GM21528 (cell line): ENCODE data around the gene FBN2.
"Not testable (repeated sequence)": the region's sequence is repeated elsewhere in the genome, so short reads cannot be mapped to it uniquely, and the experiment has no call there.

Source experiments
- ATAC-seq: cut with Tn5 transposase; IDR thresholded peaks from one replicate; pipeline ENCODE4 v1.9.1; 2021; ENCODE audit warnings: mild to moderate bottlenecking, moderate library complexity; ENCODE audit not compliant: unreplicated experiment, low FRiP score

The FBN2 gene

DNA sequence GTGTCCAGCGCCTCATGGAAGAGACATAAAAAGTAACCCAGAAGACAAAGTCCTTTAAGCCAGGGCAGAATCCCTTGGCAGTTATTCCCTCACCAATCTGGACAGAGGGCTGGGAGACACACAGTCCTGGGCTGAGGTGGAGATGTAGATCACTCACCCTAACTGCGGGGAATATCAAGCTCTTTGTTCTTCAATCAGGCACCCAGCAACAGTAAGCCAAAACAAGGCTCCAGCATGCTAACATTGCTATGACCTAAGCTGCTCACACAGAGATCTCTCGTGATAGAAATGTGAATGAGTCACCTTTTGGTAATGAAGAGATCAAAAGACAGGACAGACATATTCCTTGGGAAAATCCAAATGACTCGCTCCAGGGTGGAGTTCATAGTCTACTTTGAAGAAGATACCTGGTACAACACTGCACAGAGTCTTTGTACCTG lies 101.3 kb downstream of the FBN2 start:
- ATAC-seq, result no peak

- ATAC-seq, result no peak
These were observed 102.2 kb downstream of the FBN2 start for GRCh38 chr5:128435861-128436260.

DNA sequence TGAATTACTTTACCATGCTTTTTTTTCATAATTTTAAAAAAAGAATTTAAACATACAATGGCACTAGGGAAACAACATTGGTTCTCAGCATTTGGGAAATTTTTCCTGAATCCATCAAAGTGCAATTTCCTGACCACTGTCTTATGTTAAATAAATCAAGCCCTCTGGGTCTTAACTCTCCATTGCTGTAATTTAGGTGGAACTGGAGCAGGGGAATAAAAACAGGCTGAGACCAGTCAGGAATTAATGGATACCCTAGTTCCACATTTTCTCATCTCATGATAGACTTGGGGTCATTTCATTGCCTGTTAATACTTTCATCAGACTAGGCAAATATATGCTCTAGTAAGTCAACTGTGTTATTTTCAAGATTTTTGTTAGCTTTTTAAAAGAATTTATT lies 103.1 kb downstream of the FBN2 start:
- no peak for ATAC-seq

GRCh38 chr5:128432913-128433440 lies 105.1 kb downstream of the FBN2 start:
- no peak for ATAC-seq

- no peak for ATAC-seq
These were observed 110.1 kb downstream of the FBN2 start for GRCh38 chr5:128427921-128428320.

DNA sequence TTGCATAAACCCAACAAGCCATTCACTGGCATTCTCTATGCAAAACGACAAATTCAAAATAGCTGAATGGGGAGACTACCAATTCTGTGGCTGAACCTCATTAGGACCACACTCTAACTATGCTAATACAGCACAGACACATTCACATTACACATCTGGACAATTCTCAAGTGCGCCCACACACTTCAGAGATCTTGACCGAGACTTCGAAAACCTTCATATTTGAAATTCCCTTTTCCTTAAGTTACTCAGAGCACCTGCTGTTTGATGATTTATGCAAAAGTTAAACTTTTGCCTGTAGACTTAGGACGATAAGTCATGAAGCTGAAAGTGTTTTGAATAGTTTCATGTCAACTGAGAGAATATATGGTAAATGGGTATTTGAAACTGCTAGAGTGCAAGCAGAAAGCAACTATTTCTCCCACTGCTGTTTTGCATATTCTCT lies 111.9 kb downstream of the FBN2 start:
- peak; percentile 83 for ATAC-seq

DNA sequence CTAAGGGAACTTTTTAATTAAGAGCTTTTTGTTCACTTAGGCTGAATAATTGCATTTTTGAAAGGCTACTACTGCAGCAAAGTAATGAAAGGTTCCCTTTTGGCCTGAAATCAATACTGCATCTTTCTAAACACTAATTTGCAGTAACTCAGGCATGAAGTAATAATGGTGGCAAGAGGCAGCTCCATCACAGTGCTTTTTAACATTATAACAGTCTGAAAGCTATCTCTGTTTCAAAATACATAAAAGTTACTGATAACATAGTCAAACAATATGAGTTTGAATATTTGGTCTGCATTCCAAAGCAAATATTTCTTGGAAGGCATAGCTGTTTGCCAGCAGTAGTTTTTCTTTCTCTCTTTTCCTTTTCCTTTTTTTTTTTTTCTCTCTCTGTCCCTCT lies 113.4 kb downstream of the FBN2 start:
- ATAC-seq, result no peak

DNA sequence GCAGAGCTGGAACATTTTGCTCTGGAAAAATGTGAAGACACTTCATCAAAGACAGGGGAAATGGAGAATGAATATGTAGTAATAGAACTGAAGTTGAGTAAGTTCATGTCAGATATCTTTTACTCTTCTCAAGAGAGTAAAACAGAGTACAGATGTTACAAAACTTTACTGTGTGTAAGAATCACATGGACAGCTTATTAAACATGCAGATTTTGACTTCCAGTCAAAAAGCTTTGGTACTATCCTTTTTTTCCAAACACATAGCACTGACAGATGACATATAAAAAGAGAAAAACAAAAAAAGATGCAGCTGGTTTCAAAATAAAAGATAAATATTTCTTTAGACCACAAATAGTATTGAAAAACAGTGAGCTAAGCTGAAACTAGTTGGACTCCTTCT lies 115.4 kb downstream of the FBN2 start:
- ATAC-seq, result no peak

DNA sequence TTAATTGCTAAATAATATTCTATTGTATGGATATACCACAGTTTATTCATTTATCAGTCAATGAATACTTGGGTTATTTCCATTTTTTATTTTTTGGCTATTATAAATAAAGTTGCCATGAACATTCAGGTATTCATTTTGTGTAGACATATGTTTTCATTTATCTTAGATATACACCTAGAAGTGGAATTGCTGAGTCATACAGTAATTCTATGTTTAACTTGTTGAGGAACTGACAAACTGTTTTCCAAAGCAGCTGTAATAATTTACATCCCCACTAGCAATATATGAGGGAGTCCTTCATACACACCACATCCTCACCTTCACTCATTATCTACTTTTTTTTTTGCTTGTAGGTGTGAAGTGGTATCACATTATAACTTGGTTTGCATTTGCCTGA lies 123.6 kb downstream of the FBN2 start:
- no peak for ATAC-seq

- ATAC-seq, result no peak
These were observed 124.7 kb downstream of the FBN2 start for GRCh38 chr5:128413356-128413755.

GRCh38 chr5:128412145-128412930 lies 125.7 kb downstream of the FBN2 start:
- ATAC-seq, result no peak

DNA sequence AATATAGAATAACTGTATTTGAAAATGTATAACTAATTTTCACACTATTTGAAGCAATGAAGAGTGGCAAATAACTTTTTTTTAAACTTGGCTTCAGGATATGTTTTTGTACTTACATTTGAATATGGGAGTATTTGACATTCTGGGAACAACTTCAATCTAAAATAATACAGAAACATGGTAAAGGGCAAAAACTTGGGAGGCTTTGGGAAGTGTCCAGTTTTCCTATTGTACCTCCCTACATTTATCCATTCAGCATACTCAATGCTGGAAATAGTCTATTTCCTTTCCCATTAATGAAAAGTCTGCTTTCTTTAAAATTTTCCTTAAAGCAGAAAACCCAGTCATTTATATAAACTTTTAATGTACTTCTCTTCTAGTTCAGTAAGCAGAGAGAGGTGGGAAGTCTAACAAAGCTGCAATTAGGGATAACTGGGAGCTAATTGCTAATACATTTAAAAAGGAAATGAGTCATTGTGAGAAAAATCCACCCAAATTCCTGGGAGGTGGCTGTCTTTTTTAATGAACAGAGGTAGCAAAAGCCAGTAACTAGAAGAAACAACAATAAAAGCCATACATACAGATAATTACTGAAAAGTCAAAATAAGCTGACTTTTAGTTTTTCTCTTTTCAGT lies 128.8 kb downstream of the FBN2 start:
- no peak for ATAC-seq

- ATAC-seq, result no peak
These were observed 129.4 kb downstream of the FBN2 start for GRCh38 chr5:128408622-128409021.

GRCh38 chr5:128407944-128408343 lies 130.1 kb downstream of the FBN2 start:
- ATAC-seq, result no peak

DNA sequence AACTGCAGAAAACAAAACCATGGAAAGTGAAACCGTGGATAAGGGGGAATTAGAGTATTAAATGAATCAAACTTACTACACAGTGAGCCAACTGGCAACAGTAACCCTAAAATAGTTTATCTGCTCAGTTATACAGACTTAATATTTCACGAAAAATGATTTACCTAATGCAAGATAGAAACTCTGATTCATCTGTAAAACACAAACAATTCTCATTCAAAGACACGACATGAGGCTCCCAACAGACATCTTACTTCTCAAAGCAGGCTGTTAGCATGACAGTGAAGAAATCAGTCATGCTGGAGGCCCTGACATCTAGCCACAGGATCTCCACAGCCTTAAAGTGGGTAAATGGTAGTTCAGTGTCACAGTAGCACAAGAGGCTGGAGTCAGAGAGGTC lies 131.2 kb downstream of the FBN2 start:
- no peak for ATAC-seq

- no peak for ATAC-seq
These were observed 132.9 kb downstream of the FBN2 start for GRCh38 chr5:128405159-128405558.

GRCh38 chr5:128403333-128403732 lies 134.7 kb downstream of the FBN2 start:
- no peak for ATAC-seq

- no peak for ATAC-seq
These were observed 135.5 kb downstream of the FBN2 start for GRCh38 chr5:128402506-128402905.

DNA sequence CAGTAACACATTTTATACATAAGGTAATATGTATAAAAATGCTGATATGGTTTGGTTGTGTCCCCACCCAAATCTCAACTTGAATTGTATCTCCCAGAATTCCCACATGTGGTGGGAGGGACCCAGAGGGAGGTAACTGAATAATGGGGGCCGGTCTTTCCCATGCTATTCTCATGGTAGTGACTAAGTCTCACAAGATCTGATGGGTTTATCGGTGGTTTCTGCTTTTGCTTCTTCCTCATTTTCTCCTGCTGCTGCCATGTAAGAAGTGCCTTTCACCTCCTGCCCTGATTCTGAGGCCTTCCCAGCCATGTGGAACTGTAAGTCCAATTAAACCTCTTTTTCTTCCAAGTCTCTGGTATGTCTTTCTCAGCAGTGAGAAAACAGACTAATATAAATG lies 137.3 kb downstream of the FBN2 start:
- not testable (repeated sequence) for ATAC-seq

DNA sequence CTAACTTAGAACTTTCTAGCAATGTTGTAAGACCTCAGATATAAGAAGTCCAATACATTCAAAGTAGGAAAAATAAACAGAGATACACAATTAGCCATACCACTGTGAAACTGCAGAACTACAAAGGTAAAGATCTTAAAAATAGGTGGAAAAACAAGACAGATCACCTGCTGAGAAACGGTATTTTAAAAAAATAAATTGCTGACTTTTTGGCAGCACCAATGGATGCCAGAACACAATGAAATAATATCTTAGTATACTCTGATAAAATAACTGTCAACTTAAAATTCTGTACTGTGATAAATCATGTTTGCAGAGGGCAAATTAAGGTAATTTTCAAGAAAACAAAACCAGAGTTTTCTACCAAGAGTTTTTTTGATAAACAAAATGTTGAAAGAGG lies 138.9 kb downstream of the FBN2 start:
- ATAC-seq, result no peak

- no peak for ATAC-seq
These were observed 140.2 kb downstream of the FBN2 start for GRCh38 chr5:128397876-128398275.

- ATAC-seq, result no peak
These were observed 143.0 kb downstream of the FBN2 start for GRCh38 chr5:128395073-128395472.
